K562 (cell line): ENCODE data around the gene AIRE. TPM values are rescaled to one million over a fixed set of nuclear protein-coding genes. Genes with fewer than 3 reads are reported as not detected.

Experiments used
- ATF2 ChIP-seq: sonication (generic); formaldehyde crosslinking; IDR thresholded peaks from 2 replicates; pipeline ENCODE4 v1.8.1; 2022; ENCODE audit warnings: missing genetic modification reagents
- ATF4 ChIP-seq: fragments of 450-650 bp; formaldehyde crosslinking; IDR thresholded peaks from 2 replicates; pipeline ENCODE4 v1.4.0; 2022; ENCODE audit warnings: mild to moderate bottlenecking, moderate library complexity
- CHCHD3 ChIP-seq: fragments of 250-450 bp; sonication (Bioruptor Pico); IDR thresholded peaks from 2 replicates; pipeline ENCODE4 v2.1.2; 2022; ENCODE audit warnings: mild to moderate bottlenecking
- CLOCK ChIP-seq: fragments of 250-450 bp; sonication (Bioruptor Pico); IDR thresholded peaks from 2 replicates; pipeline ENCODE4 v1.4.0; 2020; ENCODE audit warnings: mild to moderate bottlenecking, moderate library complexity, borderline replicate concordance
- GABPB1 ChIP-seq: sonication (generic); formaldehyde crosslinking; IDR thresholded peaks from 2 replicates; pipeline ENCODE4 v1.8.0; 2022; ENCODE audit warnings: mild to moderate bottlenecking, missing genetic modification reagents
- L3MBTL2 ChIP-seq: fragments of 450-650 bp; IDR thresholded peaks from 2 replicates; pipeline ENCODE4 v1.6.1; 2016; ENCODE audit warnings: mild to moderate bottlenecking, moderate library complexity
- MXD1 ChIP-seq: fragments of 250-450 bp; sonication (Bioruptor Pico); IDR thresholded peaks from 2 replicates; pipeline ENCODE4 v1.8.0; 2021; ENCODE audit warnings: borderline replicate concordance, mild to moderate bottlenecking, moderate library complexity; ENCODE audit not compliant: poor library complexity, severe bottlenecking
- RBM22 ChIP-seq: fragments of 200-400 bp; formaldehyde crosslinking; IDR thresholded peaks from 2 replicates; pipeline ENCODE4 v1.6.1; 2018; ENCODE audit warnings: low read length, low read depth; ENCODE audit not compliant: poor library complexity, severe bottlenecking
- UBTF ChIP-seq, 2 experiments: IDR thresholded peaks; 2 replicates each; pipeline ENCODE4 v1.6.1; 2012; ENCODE audit warnings: improper control_type of control experiment in 2 of 2, low read depth in 2 of 2, low read length in 2 of 2, borderline replicate concordance in 1 of 2
- ZBTB1 ChIP-seq: sonication (generic); formaldehyde crosslinking; IDR thresholded peaks from 2 replicates; pipeline ENCODE4 v1.8.1; 2023; ENCODE audit warnings: missing genetic modification reagents, low read depth, mild to moderate bottlenecking, borderline replicate concordance
- ZNF592 ChIP-seq: fragments of 450-650 bp; IDR thresholded peaks from 2 replicates; pipeline ENCODE4 v1.6.1; 2017; ENCODE audit warnings: antibody characterized with exemption, mild to moderate bottlenecking
- polyA plus RNA-seq, 8 experiments: library from polyadenylated mRNA; depleted of rRNA in 4 of 8; stranded (reverse) in 5 of 8; unstranded in 3 of 8; fragments of >200 nt; fragmentation: Nextera tagmentation in 2 of 8; fragmentation: Illumina TruSeq in 1 of 8; extraction: Ambion mirVana in 2 of 8; extraction: Trizol in 1 of 8; gene quantifications; 2 replicates each; pipeline versions ENCODE4 v1.2.1 to v1.2.3, GENCODE V29; 2011 to 2014; ENCODE audit warnings: inconsistent platforms in 1 of 8, missing spikeins in 1 of 8
- total RNA-seq, 7 experiments: library from RNA; depleted of rRNA in 6 of 7; stranded (reverse); fragments of >200 nt in 6 of 7; fragmentation: Illumina TruSeq in 2 of 7; extraction: Trizol in 2 of 7; gene quantifications; 2 replicates each; pipeline versions ENCODE4 v1.2.1 to v1.2.3, GENCODE V29; 2011 to 2021; ENCODE audit warnings: low replicate concordance in 1 of 7

AIRE gene
- total and polyA plus RNA-seq, 9 of the 15 experiments (the other 6 are each of a cell fraction or from before 2014, with no cell fraction given), result 0.01 TPM; not detected in 8

- TF ChIP-seq UBTF (IDR thresholded peaks at IDR 0.05; ENCODE audit: borderline replicate concordance in 1 of 2, low read depth in 2 of 2, low read length in 2 of 2), result peak in 1 of 2 experiments; percentile 71; a peak in 2 of 4 replicates
- TF ChIP-seq ATF4 (CRISPR knock-in tag), result 0 out of 2 replicates have a peak, but pooled peaks have one; percentile 23
- TF ChIP-seq CHCHD3 (CRISPR knock-in tag), result peak; percentile 80; the same call in 1 of the 2 replicates
- peak; percentile 57; the same call in 1 of the 2 replicates for TF ChIP-seq ZBTB1 (CRISPR knock-in tag)
- peak; percentile 79 for TF ChIP-seq L3MBTL2
- 0 out of 2 replicates have a peak, but pooled peaks have one; percentile 21 for TF ChIP-seq ZNF592
- peak; percentile 68 for TF ChIP-seq RBM22
- peak; percentile 84 for TF ChIP-seq GABPB1 (CRISPR knock-in tag)
- peak; percentile 87 for TF ChIP-seq MXD1 (CRISPR knock-in tag)
- no peak for TF ChIP-seq ATF2
- no peak for TF ChIP-seq CLOCK
These were observed 53.6 kb downstream of the AIRE start, which contains the start of gene CFAP410 (continued) for GRCh38 chr21:44338971-44339910.
